ENCODE measurements around the gene NFYC. TPM values are rescaled to one million over a fixed set of nuclear protein-coding genes. Genes with fewer than 3 reads are reported as not detected.

NFYC gene
- polyA plus RNA-seq, 10 donors, result 49.9 to 67.8 (median 57.0) TPM

- DNase-seq, result peak in 1 of 3 donors; percentile 66
Observed at GRCh38 chr1:40734882-40735628, 43.6 kb downstream of the NFYC start.

DNA sequence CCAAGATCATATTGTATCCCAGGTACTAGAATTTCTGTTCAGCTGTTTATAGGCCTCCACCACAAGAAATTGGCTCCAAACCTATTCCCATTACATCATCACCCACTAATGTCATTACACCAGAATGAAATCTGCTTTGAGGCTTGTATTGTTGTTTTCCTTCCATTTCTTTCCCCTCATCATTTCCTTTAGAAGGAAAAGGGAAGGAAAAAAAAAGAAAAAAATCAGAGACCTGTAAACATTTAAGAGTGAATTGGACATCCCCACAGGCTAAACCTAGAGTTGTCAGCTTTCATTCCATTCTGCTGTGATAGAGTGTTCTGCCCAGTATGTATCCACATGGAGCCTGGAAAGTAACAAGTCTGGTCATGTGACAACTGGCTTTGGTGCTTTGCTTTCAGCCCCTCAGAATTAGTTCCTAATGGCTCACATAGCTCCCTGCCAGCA, 44.6 kb downstream of the NFYC start:
- DNase-seq, result peak in 1 of 3 donors; percentile 47

- DNase-seq, result no peak
Observed at GRCh38 chr1:40738831-40739230, 47.3 kb downstream of the NFYC start.

- no peak for DNase-seq
Observed at GRCh38 chr1:40739455-40740008, 48.0 kb downstream of the NFYC start.

DNA sequence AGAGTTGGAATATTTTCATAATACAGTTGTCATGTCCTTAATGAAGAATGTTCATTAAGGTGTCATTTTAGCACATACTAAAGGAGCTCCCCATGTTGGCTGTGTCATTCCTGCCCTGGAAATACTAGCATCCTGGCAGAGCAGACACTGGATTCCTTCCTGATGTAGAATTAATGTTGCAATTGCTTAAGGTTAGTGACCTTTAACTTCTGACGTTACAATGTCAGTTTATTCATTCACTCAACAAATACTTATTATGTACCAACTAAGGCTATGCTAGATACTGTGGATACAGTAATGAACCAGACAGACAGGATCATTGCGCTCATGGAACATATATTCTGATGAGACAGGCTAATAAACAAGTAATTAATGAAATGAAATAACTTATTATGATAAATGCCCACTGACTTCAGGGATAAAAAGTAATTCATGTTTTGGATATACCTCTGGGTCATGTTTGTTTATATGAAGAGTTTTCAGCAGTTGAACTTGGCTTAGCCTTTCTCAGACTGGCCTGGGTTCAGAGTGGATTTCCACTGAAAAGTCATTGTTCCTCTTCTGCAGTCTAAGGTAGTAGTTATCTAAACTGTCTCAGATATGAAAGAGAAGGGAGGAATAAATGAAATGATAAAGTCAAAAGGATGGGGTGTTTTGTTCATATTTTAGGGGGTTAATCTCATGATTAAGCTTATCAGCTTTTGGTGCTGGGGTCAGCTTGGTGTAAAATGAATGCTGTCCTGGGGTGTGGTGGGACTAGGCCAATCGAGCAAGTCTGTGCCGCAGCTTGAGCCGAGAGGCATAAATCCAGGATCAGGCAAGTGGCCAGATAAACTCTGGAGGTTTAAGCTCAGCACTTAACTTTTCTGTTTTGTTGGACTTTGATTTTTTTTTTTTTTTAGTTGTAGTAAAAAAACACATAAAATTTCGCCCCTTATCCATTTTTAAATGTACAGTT, 48.8 kb downstream of the NFYC start:
- DNase-seq, result peak in 1 of 3 donors; percentile 53

GRCh38 chr1:40740997-40741736, 49.7 kb downstream of the NFYC start:
- DNase-seq, result no peak

DNA sequence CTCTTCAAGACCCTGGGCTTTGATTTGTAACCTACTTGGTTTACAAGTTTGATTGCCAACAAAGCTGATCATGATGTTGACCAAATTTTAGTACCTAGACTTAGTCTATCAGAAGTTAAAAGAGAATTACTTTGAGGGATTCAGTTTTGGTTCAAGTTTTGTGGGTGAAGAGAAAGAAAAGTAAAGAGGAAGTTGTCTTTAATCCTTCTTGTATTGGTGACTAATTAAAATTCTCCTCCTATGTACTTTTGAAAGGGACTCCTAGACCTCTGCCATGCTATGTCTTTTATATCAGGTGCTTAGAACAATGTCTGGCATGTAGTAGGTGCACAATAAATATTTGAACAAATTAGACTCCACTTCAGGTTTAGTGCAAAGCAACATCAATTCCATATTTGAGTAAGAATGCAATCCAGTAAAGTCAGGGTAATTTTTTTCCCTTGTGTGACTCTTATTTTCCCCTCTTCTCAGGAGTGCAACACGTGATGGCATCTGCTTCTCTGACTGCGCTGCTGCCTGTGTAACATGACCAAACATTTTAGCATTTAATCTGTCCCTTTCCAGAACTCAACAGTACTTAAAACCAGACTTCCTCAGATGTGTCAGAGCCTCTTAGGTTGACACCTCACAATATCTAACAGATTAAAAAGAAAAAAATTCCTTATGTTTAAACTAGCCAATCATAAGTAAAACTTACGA, 51.0 kb downstream of the NFYC start:
- DNase-seq, result peak in 1 of 3 donors; percentile 31

DNA sequence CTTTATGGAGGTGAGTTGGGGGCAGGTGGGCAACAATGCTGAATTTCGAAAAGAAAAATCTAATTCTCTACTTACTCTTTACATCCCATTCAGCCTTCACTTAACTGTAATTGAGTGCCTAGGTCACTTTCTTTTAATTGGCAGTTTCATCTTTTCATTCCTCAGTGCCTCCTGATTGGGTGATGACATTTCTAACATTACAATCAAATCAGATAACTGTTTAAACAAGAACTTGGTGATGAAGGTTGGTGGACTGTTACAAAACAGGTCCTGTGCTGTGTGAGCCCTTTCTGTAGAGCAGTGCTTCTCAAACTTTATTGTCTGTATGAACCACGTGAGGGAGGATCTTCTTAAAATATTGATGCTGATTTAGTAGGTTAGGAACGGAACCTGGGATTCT, 51.9 kb downstream of the NFYC start:
- DNase-seq, result no peak

GRCh38 chr1:40743860-40744259, 52.4 kb downstream of the NFYC start:
- no peak for DNase-seq

GRCh38 chr1:40745176-40745575, 53.7 kb downstream of the NFYC start:
- DNase-seq, result peak in 1 of 3 donors; percentile 39

GRCh38 chr1:40746344-40747090, 55.0 kb downstream of the NFYC start:
- no peak for DNase-seq

DNA sequence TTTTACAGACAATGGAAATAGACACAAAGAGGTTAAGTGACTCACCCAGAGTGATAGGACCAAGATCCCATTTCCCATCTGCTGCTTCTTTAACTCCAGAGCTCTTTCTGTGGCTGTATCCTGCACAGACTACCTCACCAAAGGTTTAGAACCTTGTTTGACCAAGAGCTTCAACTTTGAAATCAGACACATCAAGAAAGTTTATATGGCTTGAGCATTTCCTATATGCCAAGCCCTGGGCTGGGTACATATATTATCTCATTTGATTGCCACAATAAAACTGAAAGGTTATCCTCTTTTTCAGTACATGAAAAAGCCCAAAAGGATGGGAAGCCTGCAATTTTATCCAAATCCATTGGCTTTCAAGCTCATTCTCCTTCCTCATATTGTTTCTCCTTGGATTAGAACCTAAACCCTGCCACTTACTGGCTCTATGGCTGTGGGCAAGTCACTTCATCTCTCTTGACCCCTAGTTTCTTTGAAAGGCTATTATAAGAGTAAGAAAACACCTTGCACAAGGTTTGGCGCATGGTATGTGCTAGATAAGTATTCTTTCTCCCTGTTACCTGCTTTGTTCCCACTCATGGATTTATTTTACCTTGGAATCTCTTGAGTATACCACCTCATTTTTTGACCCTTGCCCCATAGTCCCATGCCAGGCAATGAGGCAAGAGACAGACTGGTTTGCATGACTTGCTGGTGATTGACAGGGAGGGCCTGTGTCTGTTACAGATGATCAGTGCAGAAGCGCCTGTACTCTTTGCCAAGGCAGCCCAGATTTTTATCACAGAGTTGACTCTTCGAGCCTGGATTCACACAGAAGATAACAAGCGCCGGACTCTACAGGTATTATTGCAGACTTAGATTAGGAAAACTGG, 57.6 kb downstream of the NFYC start:
- no peak for DNase-seq

- no peak for DNase-seq
Observed at GRCh38 chr1:40749817-40750216, 58.3 kb downstream of the NFYC start.

GRCh38 chr1:40750451-40750908, 59.0 kb downstream of the NFYC start:
- DNase-seq, result no peak

- DNase-seq, result no peak
Observed at GRCh38 chr1:40751802-40752201, 60.3 kb downstream of the NFYC start.

DNA sequence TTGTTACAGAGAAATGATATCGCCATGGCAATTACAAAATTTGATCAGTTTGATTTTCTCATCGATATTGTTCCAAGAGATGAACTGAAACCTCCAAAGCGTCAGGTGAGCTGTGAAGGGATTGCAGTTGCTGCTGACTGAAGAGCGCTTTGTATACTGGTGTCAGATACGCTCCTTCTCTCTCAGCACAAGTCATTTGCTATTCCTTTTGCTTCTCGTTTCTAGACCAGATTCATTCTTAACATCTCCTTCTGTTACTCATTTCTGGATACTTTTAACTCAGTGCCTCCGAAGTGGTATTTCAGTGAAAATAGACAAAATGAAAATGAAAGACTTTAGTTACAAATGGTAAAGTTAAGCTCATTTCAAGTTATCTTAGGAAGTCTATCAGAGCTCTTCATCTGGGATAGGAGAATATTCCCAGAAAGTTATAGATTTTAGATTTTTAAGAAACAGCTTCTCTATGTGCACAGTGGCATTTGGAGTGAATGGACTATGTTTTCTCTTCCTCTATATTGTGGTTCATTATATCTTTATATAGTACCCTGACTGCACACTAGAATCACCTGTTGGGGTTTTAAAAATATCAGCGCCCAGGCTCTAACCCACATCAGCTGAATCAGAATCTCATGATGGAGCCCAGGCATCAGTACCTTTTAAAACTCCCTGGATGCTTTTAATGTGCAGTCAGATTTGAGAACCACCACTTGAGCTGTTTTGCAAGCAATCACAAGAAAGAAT, 61.8 kb downstream of the NFYC start:
- DNase-seq, result no peak

DNA sequence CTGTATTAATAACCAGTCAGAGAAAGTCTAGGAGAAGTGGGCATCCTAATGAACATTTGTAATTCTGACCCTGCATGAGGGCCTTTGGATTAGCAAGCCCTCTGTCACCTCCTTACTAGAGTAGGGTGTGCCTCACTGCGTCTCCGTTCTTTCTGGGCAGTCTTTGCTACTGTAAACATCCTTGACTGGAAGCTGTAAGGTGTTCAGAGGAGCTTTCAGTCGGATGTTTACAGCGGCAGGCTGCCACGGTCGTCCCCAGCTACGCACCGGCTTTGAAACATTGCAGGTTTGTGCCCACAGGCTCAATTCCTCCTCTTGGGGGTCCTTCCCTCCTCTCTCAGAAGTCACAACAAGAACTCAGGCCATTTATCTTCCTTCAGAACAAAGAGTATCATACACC, 62.7 kb downstream of the NFYC start:
- no peak for DNase-seq

GRCh38 chr1:40755067-40755466, 63.6 kb downstream of the NFYC start:
- no peak for DNase-seq
